Coronary artery (tissue), 2 donors: ENCODE measurements around the gene KMT2E.
"Not testable (repeated sequence)": the region's sequence is repeated elsewhere in the genome, so short reads cannot be mapped to it uniquely, and the experiment has no call there.

Source experiments
- DNase-seq: peaks from one replicate; pipeline ENCODE4 v3.0.0-alpha.2; 2017; ENCODE audit warnings: low spot score
- H3K27ac ChIP-seq, 2 donors: fragments of 200-600 bp; sonication (generic); one replicate each; pipeline ENCODE4 v1.5.1; 2016 to 2019
- H3K4me3 ChIP-seq: fragments of 200-600 bp; sonication (generic); 2 replicates; pipeline ENCODE4 v1.5.1; 2016; ENCODE audit warnings: mild to moderate bottlenecking, moderate library complexity
- TF ChIP-seq, protein P1 (sequence below): fragments of 200-600 bp; sonication (generic); IDR thresholded peaks from one replicate; pipeline ENCODE4 v1.5.1; 2019; ENCODE audit warnings: antibody characterized with exemption

Gene KMT2E

DNA sequence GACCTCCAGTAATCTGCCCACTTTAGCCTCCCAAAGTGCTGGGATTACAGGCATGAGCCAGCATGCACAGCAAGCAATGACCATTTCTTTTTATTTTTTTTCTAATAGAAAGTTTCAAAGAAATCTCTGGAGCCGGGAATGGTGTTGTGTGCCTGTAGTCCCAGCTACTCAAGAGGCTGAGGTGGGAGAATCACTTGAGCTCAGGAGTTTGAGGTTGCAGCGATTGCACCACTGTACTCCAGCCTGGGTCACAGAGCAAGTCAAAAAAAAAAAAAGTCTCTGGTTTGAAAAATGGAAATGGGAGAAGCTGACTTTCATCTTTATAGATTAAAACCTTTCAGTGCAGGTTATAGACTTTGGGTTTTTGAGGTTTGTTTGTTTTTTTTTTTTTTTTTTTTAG is 44.8 kb upstream of the KMT2E start:
- TF ChIP-seq, protein P1, sequence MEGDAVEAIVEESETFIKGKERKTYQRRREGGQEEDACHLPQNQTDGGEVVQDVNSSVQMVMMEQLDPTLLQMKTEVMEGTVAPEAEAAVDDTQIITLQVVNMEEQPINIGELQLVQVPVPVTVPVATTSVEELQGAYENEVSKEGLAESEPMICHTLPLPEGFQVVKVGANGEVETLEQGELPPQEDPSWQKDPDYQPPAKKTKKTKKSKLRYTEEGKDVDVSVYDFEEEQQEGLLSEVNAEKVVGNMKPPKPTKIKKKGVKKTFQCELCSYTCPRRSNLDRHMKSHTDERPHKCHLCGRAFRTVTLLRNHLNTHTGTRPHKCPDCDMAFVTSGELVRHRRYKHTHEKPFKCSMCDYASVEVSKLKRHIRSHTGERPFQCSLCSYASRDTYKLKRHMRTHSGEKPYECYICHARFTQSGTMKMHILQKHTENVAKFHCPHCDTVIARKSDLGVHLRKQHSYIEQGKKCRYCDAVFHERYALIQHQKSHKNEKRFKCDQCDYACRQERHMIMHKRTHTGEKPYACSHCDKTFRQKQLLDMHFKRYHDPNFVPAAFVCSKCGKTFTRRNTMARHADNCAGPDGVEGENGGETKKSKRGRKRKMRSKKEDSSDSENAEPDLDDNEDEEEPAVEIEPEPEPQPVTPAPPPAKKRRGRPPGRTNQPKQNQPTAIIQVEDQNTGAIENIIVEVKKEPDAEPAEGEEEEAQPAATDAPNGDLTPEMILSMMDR: no peak
- no peak for DNase-seq
- H3K27ac ChIP-seq: no peak overlapping the region

DNA sequence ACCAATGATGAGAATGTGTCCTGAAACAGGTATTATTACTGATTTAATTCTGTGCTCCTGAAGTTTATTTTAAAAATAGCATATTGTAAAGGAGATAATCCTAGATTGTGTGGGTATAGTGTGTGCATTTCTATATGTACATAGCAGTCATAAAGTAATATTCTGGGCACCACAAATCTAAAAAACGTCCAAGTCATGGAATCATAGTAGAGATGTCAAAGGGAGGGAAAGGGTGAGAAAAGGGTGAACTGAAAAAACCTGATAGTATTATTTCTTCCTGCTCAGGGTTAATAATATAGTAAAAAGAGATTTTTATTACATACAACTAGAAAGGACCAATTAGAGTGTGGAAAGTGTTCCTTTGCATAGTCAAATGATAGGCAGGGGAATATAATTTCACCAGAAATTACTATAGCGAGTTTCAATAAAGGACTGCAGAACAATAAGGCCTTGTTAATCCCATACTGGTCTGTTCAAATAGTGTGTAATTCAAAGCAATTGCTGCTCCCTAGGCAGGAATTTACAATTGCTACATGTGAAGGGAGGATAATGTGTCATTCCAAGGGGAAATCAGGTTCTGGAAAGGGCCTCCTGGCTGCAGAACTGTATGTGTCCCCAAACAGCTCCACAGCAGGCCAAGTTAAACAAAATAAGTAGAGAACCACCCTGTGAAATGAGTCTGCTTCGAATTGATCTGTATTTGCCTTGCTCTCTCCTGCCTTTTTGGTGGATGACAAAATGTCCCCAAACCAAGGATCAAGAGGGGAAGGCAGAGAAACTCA is 42.5 kb upstream of the KMT2E start:
- DNase-seq: no peak
- TF ChIP-seq, protein P1: no peak
- Histone ChIP-seq H3K27ac (peak overlapping the region; percentile 42 to 86), H3K4me3 (no peak overlapping the region)

More for the DNA sequence above, 44.8 kb upstream of the KMT2E start:
- H3K4me3 ChIP-seq: no peak overlapping the region

DNA sequence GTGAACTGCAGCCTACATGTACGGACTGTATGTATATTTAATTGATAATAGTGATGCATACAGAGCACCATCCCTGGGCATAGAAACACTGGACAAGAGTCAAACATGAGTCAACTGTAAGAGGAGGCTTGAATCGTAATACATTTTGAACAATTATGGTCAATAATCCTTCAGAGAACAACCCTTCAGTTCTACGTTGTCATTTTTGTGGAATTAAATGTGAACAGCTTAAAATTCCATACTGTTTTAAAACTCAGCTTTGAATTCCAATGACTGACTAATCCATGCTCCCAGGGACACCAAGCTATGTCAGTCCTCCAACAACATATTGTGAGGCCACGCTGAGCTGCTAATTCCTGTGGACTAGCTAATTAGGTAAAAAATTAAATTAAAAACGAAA is 41.5 kb upstream of the KMT2E start:
- no peak for DNase-seq
- no peak overlapping the region for H3K4me3 ChIP-seq
- peak overlapping the region; percentile 13 to 86 for H3K27ac ChIP-seq
- TF ChIP-seq, protein P1: no peak

DNA sequence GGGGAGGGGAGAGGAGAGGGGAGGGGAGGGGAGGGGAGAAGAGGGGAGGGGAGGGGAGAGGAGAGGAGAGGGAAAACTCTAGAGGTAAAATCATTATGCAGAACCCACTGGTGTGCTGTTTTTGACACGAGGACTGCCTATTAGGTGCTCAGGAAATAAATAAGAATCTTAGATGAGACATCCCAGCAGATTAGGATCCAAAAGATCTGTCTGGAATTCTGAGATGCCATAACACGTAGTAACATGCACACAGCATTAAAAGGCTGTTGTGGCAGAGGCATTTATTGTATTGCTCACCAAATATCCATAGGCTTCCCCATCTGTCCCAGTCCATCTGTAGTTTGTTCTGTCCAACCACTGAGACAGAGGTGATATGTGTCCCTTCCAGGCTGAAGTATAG is 40.8 kb upstream of the KMT2E start:
- DNase-seq: no peak
- Histone ChIP-seq H3K4me3 (peak overlapping the region; percentile 2), H3K27ac (peak overlapping the region; percentile 25 to 84)
- TF ChIP-seq, protein P1: no peak

DNA sequence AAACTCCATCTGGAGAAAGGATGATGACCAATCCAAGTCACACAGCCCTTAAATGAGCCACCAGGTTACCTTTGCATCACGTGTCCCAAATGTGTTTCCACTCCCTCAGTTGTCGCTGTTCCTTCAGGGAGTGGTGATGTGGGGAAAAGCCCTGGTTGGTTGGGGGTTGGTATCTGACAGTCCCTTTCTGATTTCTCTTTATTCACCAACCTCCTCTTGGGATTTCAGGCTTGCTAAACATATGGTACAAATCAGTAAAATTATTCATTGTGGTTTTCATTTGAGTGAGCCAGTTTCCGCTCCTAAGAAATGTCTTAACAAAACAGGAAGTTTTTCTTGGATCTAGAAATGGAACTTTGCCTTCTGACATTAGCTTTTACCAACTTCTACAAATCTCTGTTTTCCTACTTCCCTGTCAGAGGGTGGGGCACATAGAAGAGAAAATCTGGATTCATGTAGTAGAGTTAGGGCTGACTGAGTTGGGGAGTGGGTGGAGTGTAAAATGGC is 40.0 kb upstream of the KMT2E start:
- peak overlapping the region; percentile 2 for H3K4me3 ChIP-seq
- H3K27ac ChIP-seq: peak overlapping the region; percentile 36 to 84
- DNase-seq: no peak
- TF ChIP-seq, protein P1: no peak

DNA sequence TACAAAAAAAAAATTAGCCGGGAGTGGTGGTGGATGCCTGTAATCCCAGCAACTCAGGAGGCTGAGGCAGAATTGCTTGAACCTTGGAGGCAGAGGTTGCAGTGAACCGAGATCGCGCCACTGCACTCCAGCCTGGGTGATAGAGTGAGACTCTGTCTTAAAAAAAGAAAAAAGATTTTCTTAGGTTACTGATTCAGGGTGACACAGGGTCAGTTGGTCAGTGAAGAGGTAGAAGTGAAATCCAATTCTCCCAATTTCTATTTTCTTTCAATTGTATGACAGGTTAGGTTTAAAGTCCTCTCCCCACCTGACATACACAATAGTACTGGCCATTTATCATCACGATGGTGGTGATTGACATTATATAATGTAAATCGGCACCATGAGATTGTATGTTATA is 38.5 kb upstream of the KMT2E start:
- H3K27ac ChIP-seq, DNase-seq, H3K4me3 ChIP-seq: not testable (repeated sequence)

DNA sequence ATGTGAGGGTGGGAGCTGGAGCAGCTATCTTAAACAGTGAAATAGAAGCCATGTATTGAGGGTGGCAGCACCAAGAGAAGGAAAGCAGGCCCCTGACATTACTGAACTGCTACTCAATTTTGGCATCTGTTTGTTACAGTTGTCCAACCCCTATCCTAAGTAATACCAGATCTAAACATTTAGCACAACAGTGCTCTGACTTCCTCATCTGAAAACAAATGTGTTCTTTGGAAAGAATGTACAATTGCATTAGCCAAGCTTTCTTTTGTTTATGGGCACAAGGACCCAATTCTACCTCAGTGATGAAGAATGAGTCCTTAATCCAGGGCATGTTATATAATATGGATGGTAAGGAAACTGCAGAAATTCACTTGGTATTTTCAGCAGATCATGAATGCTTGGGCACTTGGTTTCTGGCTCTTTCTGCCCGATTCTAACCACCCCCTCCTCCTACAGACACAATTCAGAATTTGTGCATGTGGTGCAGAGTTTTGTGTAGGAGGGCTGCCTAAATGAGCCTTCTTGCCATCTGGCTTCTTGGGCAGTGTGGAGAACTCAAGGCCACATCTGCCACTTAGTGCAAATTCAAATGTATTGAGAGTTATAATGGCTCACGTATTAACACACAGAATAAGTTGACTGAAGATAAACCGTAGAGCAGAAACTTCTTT is 36.9 kb upstream of the KMT2E start:
- H3K27ac ChIP-seq: peak overlapping the region; percentile 22 to 80
- no peak for DNase-seq
- H3K4me3 ChIP-seq: no peak overlapping the region
- TF ChIP-seq, protein P1: no peak
